VCaP (cell line): Measurements from ENCODE around the gene CFAP74.

ENCODE experiments used
- H3K27ac ChIP-seq: fragments of 450-650 bp; 2 replicates; pipeline ENCODE4 v1.5.1; 2017
- CTCF ChIP-seq: fragments of 450-650 bp; conservative IDR thresholded peaks from 2 replicates; pipeline ENCODE4 v1.5.1; 2017; ENCODE audit warnings: mild to moderate bottlenecking, moderate library complexity

Gene CFAP74

DNA sequence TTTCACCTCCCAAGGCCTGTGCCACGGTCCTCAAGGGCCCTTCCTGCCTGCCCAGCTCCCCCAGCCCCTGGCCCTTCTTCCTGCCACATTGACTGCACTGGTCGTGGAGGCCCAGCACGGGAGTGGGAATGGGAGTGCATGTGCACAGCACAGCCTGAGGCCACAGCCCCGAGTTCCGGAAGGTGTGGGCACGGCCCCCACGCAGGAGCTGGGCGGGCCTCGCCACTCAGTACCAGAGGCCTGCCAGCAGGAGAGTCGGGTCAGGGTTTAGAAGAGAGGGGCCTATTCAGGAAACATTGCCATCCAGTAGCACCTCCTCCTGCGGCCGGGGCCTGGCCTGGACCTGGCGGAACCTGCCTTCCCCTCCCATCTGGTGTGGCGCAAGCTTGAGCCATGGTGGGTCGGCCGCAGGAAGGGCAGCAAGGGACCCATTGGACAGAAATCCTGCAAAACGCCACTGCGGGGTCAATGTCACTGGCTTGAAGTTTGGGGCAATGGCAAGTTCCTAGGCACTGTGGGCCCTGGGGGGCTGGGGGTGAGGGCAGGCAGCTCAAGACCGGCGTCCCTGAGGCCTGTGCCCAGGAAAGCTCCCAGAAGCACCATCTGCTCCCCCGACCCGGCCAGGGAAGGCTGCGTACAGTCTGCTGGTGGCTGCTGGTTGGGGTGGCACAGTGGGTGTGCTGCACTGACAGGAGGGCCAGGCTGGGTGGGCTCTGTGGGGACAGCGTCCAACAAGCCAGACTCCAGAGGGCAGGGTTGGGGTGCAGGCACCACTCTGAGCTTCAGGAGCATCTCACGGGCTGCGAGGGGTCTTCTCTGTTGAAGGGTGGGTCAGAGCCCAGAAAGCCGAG lies 82.8 kb downstream of the CFAP74 start:
- TF ChIP-seq CTCF, result no peak
- H3K27ac ChIP-seq, result no peak overlapping the region

GRCh38 chr1:1920057-1920607 lies 83.5 kb downstream of the CFAP74 start:
- no peak for TF ChIP-seq CTCF
- peak overlapping the region; percentile 63 for H3K27ac ChIP-seq

DNA sequence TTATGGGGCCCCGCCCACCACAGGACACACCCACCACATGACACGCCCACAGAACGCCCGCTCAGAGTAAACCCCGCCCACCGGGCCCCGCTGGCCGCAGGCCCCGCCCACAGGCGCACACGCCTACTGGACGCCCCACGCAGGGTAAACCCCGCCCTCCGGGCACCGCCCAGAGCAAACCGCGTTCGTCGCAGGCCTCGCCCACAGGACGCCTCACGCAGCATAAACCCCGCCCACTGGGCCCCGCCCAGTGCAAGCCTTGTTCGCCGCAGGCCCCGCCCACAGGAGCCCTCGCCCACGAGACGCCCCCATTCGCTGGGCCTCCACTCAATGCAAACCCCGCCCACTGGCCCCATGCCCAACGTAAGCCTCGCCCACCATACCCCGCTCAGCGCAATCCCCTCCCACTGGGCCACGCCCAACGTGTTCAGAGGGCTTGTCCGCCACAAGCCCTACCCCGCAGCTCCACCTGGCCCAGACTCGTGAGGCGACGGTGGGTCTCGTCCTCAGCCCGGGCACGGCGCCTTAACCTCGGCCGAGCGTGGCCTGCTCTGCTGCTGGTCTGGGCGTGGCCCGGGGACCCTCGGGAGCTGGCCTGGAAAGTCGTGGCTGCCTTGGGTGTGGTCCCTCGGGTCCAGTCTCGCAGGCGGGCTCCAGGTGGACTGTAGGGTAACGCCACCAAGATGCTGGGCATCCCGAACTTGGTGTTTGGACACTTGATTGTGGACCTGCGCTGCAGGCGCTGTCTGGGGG lies 84.1 kb downstream of the CFAP74 start:
- TF ChIP-seq CTCF, result no peak

GRCh38 chr1:1918901-1919303 lies 84.7 kb downstream of the CFAP74 start, which contains the start of gene TMEM52:
TSS of gene TMEM52 (minus strand) at chr1:1919279. CDS start at chr1:1919265, 14 bp downstream.
- TF ChIP-seq CTCF, result peak; percentile 39
- H3K27ac ChIP-seq, result peak within 1 kb of the TSS; percentile 76

More for the DNA sequence above, 84.1 kb downstream of the CFAP74 start:
- H3K27ac ChIP-seq, result peak overlapping the region; percentile 76

DNA sequence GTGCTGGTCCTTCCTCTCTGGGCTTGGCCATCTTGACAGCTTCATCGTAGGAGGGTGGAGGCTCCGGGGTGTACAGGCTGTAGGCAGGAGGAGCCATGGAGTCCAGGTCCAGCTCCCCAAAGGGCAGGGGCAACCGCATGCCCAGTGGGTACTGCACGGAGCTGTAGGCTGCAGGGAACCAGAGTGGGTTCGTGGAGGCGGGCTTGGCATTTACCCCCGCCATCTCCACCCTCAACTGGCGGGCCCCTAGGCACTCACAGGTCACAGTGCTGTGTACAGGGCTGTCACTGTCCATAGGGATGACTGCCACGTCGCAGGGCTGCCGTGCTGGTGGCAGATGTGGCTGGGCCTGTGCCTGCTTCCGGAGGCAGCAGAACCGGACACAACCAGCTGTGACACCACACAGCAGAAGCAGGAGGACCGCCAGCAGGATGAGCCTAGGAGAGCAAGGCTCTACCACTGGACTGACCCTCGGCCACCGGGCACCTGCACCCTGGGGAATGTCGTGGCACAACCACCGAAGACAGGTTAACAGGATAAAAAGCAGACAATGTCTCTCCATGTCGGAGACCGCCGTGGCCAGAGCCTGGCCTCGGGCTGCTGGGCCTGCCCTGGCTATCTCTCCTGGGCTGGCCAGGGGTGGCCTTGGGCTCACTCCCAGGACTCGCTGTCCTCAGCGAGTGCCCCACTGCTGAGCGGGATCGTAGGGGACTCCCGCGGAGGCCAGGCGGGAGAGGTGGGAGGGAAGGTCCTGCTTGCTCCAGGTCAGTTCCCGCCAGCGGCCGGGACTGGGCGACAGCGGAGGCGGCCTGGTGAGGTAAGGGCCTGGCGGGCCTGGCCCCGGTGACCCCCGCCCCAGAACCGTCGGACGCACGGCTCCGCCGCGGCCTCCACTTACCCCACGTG lies 85.3 kb downstream of the CFAP74 start:
- H3K27ac ChIP-seq, result peak overlapping the region; percentile 76
- no peak for TF ChIP-seq CTCF

DNA sequence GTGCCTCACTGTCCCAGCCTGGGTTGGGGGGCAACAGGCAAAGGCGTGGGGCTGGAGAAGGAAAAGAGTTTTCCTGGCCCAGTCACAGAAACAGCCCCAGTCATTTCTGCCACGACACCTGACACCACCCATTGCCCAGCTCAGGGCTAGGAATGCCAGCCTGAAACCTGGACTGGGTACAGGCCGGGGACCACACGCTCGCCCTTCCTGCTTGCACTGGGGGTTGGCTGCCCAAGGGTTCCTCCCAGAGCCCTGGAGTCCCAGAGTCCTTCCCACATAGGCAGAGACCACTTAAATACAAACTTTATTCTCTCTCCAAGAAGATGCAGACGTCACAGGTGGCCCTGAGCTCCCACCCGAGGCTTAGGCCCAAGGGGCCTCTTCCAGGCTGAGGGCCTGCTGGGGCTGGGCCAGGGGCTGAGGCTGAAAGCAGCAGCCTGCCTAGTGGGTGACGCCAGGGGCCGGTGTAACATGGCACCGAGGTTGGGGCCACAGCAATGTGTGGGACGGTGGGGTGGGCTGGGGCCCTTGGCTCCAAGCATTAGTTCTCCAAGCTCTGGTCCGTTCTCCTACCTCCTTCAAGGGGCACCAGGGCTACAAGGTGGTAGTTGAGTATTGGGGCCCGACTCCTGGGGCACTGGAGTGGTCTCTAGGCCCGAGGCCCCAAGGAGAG lies 86.1 kb downstream of the CFAP74 start:
- H3K27ac ChIP-seq, result no peak overlapping the region
- no peak for TF ChIP-seq CTCF
